Coronary artery (tissue), 2 donors: ENCODE data around the gene SCN4A.
A peak's percentile ranks its signal among the peaks of the same experiment; 100 is the strongest.

Experiments
- DNase-seq: peaks from one replicate; pipeline ENCODE4 v3.0.0-alpha.2; 2017; ENCODE audit warnings: low spot score
- H3K27ac ChIP-seq, 2 donors: fragments of 200-600 bp; sonication (generic); one replicate each; pipeline ENCODE4 v1.5.1; 2016 to 2019
- H3K4me3 ChIP-seq: fragments of 200-600 bp; sonication (generic); 2 replicates; pipeline ENCODE4 v1.5.1; 2016; ENCODE audit warnings: mild to moderate bottlenecking, moderate library complexity
- CTCF ChIP-seq: fragments of 200-600 bp; sonication (generic); IDR thresholded peaks from one replicate; pipeline ENCODE4 v1.5.1; 2019; ENCODE audit warnings: antibody characterized with exemption

Gene SCN4A

GRCh38 chr17:63995626-63996025 lies 22.9 kb upstream of the SCN4A start:
- no peak for TF ChIP-seq CTCF
- DNase-seq, result no peak
- Histone ChIP-seq H3K4me3 (no peak overlapping the region), H3K27ac (no peak overlapping the region)

- peak; percentile 64 for DNase-seq
- H3K27ac ChIP-seq, result no peak overlapping the region
- H3K4me3 ChIP-seq, result no peak overlapping the region
- no peak for TF ChIP-seq CTCF
Measured at GRCh38 chr17:63993368-63993985, 20.8 kb upstream of the SCN4A start.

DNA sequence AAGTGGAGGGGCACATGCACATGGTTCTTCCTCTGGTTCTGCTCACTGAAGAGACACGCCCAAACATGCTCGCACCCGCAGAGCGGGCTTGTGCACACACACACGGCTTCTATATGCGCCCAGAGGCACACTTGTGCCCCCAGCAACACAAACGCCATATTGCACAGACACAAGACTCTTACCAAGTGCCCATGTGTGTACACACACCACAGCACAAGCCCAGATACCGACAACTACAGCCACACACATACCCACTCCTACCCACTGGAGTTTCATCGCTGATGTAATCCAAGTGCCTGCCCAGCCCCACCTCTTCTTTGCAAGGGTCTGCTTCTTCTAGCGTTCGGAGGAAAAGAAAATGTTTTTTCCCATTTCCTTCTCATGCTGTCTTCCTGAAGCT lies 18.9 kb upstream of the SCN4A start:
- no peak overlapping the region for H3K27ac ChIP-seq
- peak; percentile 66 for DNase-seq
- H3K4me3 ChIP-seq, result no peak overlapping the region
- no peak for TF ChIP-seq CTCF

GRCh38 chr17:63989622-63990345 lies 17.1 kb upstream of the SCN4A start:
- no peak for DNase-seq
- TF ChIP-seq CTCF, result no peak
- no peak overlapping the region for H3K27ac ChIP-seq
- H3K4me3 ChIP-seq, result no peak overlapping the region

- no peak for DNase-seq
- Histone ChIP-seq H3K4me3 (no peak overlapping the region), H3K27ac (no peak overlapping the region)
- no peak for TF ChIP-seq CTCF
Measured at GRCh38 chr17:63988741-63989621, 16.3 kb upstream of the SCN4A start.

DNA sequence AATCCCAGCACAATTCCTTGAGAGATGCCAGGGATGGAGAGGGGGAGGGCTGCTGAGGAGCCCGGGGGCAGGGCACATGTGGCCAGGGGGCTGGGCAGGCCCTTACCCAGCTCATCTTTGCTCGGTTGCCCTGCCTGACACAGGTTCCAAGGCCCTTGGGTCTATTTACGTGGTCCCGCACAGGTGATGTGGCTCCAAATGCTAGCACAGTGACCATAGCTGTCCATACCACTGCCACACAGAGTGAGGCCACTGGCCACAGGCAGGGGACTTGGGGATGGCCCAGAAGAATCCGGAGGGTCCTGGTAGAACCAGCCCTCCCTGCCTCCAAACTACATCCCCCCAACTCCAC lies 15.4 kb upstream of the SCN4A start:
- Histone ChIP-seq H3K4me3 (no peak overlapping the region), H3K27ac (no peak overlapping the region)
- DNase-seq, result no peak
- TF ChIP-seq CTCF, result no peak
